Effector memory CD8-positive, alpha-beta T cell (primary cell): ENCODE measurements around the gene ADAM17.
"Not testable (repeated sequence)": the region's sequence is repeated elsewhere in the genome, so short reads cannot be mapped to it uniquely, and the experiment has no call there.

ENCODE experiments used
- ATAC-seq: fragments of 150-1000 bp; cut with Tn5 transposase; replicated peaks from 2 replicates; pipeline ENCODE4 v1.10.0; 2021; ENCODE audit warnings: mild to moderate bottlenecking, moderate library complexity
- DNase-seq, 3 experiments: peaks; one replicate each; pipeline ENCODE4 v3.0.0; 2021
- H3K27ac Mint-ChIP-seq, 2 donors: one replicate each; pipeline ENCODE4 v1.8.0; 2022; ENCODE audit warnings: mild to moderate bottlenecking in 2 of 2, mixed read lengths in 2 of 2, moderate library complexity in 2 of 2
- H3K27me3 Mint-ChIP-seq, 2 donors: one replicate each; pipeline ENCODE4 v1.8.0; 2022; ENCODE audit warnings: mixed read lengths in 2 of 2
- H3K36me3 Mint-ChIP-seq: one replicate; pipeline ENCODE4 v1.8.0; 2022; ENCODE audit warnings: mild to moderate bottlenecking, moderate library complexity, mixed read lengths; ENCODE audit not compliant: insufficient read depth
- H3K4me1 Mint-ChIP-seq, 2 donors: one replicate each; pipeline ENCODE4 v1.8.0; 2022; ENCODE audit warnings: low read depth in 2 of 2, mixed read lengths in 2 of 2
- H3K4me3 Mint-ChIP-seq, 2 donors: one replicate each; pipeline ENCODE4 v1.8.0; 2022; ENCODE audit warnings: mild to moderate bottlenecking in 2 of 2, mixed read lengths in 2 of 2, moderate library complexity in 2 of 2
- H3K9me3 Mint-ChIP-seq, 2 donors: one replicate each; pipeline ENCODE4 v1.8.0; 2022; ENCODE audit warnings: mixed read lengths in 2 of 2

ADAM17 gene

DNA sequence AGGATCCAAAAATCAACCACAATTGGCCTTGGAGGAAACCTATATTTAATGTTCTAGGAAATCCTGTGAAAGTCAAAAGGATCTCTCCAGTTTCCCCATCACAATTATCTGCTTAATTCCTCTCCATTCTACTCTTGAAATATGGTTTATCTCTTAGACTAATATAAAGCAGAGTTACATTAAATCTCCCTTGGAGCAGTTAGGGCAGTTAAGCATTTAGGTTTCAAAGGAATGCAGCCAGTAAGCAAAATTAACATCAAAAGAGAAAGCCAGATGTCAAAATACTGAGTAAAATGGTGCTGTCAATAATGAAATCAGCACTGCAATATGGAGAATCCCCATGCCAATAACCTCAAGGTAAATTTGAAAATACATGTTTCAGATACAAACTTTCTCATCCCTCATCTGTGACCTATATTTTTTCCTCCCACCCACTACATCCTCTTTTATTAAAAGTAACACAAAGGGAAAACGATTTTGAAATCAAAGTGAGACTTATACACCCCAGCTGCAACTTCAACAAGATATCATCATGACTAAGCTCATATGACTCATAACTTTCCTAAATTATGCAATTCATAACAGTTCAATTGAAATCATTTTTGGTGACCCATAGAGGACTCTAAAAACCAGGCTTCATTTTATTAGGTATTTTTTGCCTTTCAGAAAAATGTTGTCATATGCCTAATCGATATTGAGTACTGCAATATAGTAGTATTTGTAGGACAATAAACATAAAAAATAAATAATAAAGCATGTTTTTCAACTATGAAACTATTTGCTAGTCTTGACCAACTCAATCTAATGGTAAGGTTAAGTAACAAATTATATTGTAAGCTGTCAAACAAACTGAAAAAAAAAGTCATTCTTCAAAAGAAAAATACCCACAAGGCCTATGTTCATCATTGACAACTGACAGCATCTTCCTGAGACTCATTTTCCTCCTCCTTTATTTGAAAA, 3.1 kb downstream of the ADAM17 start:
- no peaks in the 10 kb centered on the region for H3K9me3 Mint-ChIP-seq
- DNase-seq (no peak), ATAC-seq (peak; percentile 25)
- peak overlapping the region; percentile 84 to 98 for H3K27ac Mint-ChIP-seq
- peak overlapping the region; percentile 55 to 96 for H3K4me3 Mint-ChIP-seq
- H3K36me3 Mint-ChIP-seq = peaks cover 17% of the 10 kb centered on the region
- H3K27me3 Mint-ChIP-seq = no peaks in the 10 kb centered on the region
- peaks cover 45 to 61% of the 10 kb centered on the region in 2 donors for H3K4me1 Mint-ChIP-seq

GRCh38 chr2:9550859-9551391, 4.7 kb downstream of the ADAM17 start:
- not testable (repeated sequence) for ATAC-seq, H3K27me3 Mint-ChIP-seq, DNase-seq, H3K9me3 Mint-ChIP-seq
- peak overlapping the region in 1 of 2 donors; percentile 37 for H3K4me3 Mint-ChIP-seq
- H3K36me3 Mint-ChIP-seq = peaks cover 16% of the 10 kb centered on the region
- peak overlapping the region in 1 of 2 donors; percentile 52 for H3K27ac Mint-ChIP-seq
- H3K4me1 Mint-ChIP-seq = peaks cover 49 to 67% of the 10 kb centered on the region in 2 donors

- peak overlapping the region; percentile 44 to 62 for H3K27ac Mint-ChIP-seq
- DNase-seq (no peak), ATAC-seq (no peak)
- peaks cover 46 to 64% of the 10 kb centered on the region in 2 donors for H3K4me1 Mint-ChIP-seq
- H3K4me3 Mint-ChIP-seq = no peak overlapping the region
- H3K27me3 Mint-ChIP-seq = no peaks in the 10 kb centered on the region
- H3K36me3 Mint-ChIP-seq = peaks cover 3% of the 10 kb centered on the region
- H3K9me3 Mint-ChIP-seq = no peaks in the 10 kb centered on the region
These were observed 6.2 kb downstream of the ADAM17 start for GRCh38 chr2:9549420-9549819.

DNA sequence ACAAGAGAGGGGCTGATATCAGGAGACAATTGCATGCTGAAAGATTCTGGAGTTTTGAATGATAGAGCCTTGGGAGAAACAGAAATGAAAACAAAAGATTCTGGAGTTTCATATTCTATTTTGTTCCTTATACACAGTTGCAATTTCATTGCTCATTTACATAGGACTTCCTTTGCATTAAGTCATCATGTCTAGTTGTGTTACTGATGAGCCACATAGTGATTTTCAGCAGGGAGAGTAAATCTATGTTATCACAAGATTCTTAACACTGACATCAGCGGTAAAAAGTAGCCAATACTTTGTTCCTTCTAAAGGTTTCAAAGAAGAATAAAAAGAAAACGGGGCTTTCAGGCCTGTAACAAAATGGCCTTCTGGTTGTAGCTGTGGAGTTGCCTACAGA, 7.1 kb downstream of the ADAM17 start:
- DNase-seq = no peak
- Mint-ChIP-seq H3K27me3 (no peaks in the 10 kb centered on the region), H3K36me3 (peaks cover 2% of the 10 kb centered on the region), H3K4me1 (peaks cover 46 to 68% of the 10 kb centered on the region in 2 donors), H3K27ac (peak overlapping the region; percentile 89 to 91), H3K9me3 (no peaks in the 10 kb centered on the region), H3K4me3 (peak overlapping the region; percentile 66 to 70)
- peak; percentile 57 for ATAC-seq

GRCh38 chr2:9547262-9547991, 8.2 kb downstream of the ADAM17 start:
- H3K9me3 Mint-ChIP-seq = no peaks in the 10 kb centered on the region
- H3K4me1 Mint-ChIP-seq = peaks cover 42 to 68% of the 10 kb centered on the region in 2 donors
- ATAC-seq = no peak
- peak overlapping the region; percentile 13 to 91 for H3K27ac Mint-ChIP-seq
- H3K4me3 Mint-ChIP-seq = peak overlapping the region; percentile 23 to 70
- DNase-seq = no peak
- peaks cover 3% of the 10 kb centered on the region for H3K36me3 Mint-ChIP-seq
- no peaks in the 10 kb centered on the region for H3K27me3 Mint-ChIP-seq

- peaks cover 34 to 53% of the 10 kb centered on the region in 2 donors for H3K4me1 Mint-ChIP-seq
- ATAC-seq (no peak), DNase-seq (no peak)
- H3K27ac Mint-ChIP-seq = peak overlapping the region in 1 of 2 donors; percentile 38
- no peaks in the 10 kb centered on the region for H3K27me3 Mint-ChIP-seq
- no peak overlapping the region for H3K4me3 Mint-ChIP-seq
- H3K9me3 Mint-ChIP-seq = no peaks in the 10 kb centered on the region
- peaks cover 3% of the 10 kb centered on the region for H3K36me3 Mint-ChIP-seq
These were observed 10.1 kb downstream of the ADAM17 start for GRCh38 chr2:9545502-9545901.

- Mint-ChIP-seq H3K4me3 (peak overlapping the region; percentile 8 to 26), H3K27ac (peak overlapping the region in 1 of 2 donors; percentile 1), H3K4me1 (peaks cover 28 to 43% of the 10 kb centered on the region in 2 donors), H3K36me3 (peaks cover 9% of the 10 kb centered on the region), H3K27me3 (no peaks in the 10 kb centered on the region), H3K9me3 (no peaks in the 10 kb centered on the region)
- ATAC-seq = peak; percentile 53
- DNase-seq = no peak
These were observed 12.1 kb downstream of the ADAM17 start for GRCh38 chr2:9543557-9543956.

- no peak for DNase-seq
- H3K27me3 Mint-ChIP-seq = no peaks in the 10 kb centered on the region
- H3K27ac Mint-ChIP-seq = no peak overlapping the region
- H3K4me1 Mint-ChIP-seq = peaks cover 16 to 28% of the 10 kb centered on the region in 2 donors
- H3K36me3 Mint-ChIP-seq = peaks cover 29% of the 10 kb centered on the region
- H3K9me3 Mint-ChIP-seq = no peaks in the 10 kb centered on the region
- no peak for ATAC-seq
- no peak overlapping the region for H3K4me3 Mint-ChIP-seq
These were observed 16.1 kb downstream of the ADAM17 start for GRCh38 chr2:9539531-9539930.

- Mint-ChIP-seq H3K27me3 (no peaks in the 10 kb centered on the region), H3K9me3 (no peaks in the 10 kb centered on the region), H3K4me1 (peaks cover 9 to 14% of the 10 kb centered on the region in 2 donors), H3K36me3 (peaks cover 40% of the 10 kb centered on the region), H3K4me3 (no peak overlapping the region), H3K27ac (no peak overlapping the region)
- DNase-seq (no peak), ATAC-seq (no peak)
These were observed 17.6 kb downstream of the ADAM17 start for GRCh38 chr2:9538000-9538507.

- peaks cover 9 to 11% of the 10 kb centered on the region in 2 donors for H3K4me1 Mint-ChIP-seq
These were observed 19.1 kb downstream of the ADAM17 start for GRCh38 chr2:9536504-9536903.

DNA sequence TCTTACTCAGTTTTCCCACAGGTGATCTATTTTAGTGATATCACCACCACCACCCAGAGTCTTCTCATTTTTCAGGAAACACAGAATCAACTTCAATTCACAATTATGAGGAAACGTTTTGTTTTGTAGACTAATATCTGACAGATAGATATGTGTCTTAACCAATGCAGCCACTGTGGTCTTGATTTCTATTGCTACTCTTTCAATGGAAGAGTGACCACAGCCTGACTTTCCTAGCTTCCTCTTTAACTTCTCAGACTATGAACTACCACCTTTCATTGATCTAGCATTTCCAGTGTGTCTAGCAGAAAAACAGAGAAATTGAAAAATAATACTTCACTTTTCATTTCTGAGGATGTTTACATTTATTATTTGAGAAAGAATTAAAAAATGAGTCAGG, 20.5 kb downstream of the ADAM17 start:
- peaks cover 54% of the 10 kb centered on the region for H3K36me3 Mint-ChIP-seq

More at GRCh38 chr2:9536504-9536903, 19.1 kb downstream of the ADAM17 start:
- DNase-seq = no peak
- H3K27me3 Mint-ChIP-seq = no peaks in the 10 kb centered on the region
- H3K9me3 Mint-ChIP-seq = no peaks in the 10 kb centered on the region
- peak overlapping the region in 1 of 2 donors; percentile 44 for H3K27ac Mint-ChIP-seq
- ATAC-seq = no peak
- no peak overlapping the region for H3K4me3 Mint-ChIP-seq
- peaks cover 49% of the 10 kb centered on the region for H3K36me3 Mint-ChIP-seq

GRCh38 chr2:9533663-9534062, 22.0 kb downstream of the ADAM17 start:
- no peaks in the 10 kb centered on the region for H3K9me3 Mint-ChIP-seq
- H3K27me3 Mint-ChIP-seq = no peaks in the 10 kb centered on the region
- H3K4me3 Mint-ChIP-seq = no peak overlapping the region
- H3K4me1 Mint-ChIP-seq = peaks cover 9 to 11% of the 10 kb centered on the region in 2 donors
- peaks cover 58% of the 10 kb centered on the region for H3K36me3 Mint-ChIP-seq
- ATAC-seq (no peak), DNase-seq (no peak)
- peak overlapping the region in 1 of 2 donors; percentile 35 for H3K27ac Mint-ChIP-seq

More for the DNA sequence above, 20.5 kb downstream of the ADAM17 start:
- Mint-ChIP-seq H3K27ac (peak overlapping the region in 1 of 2 donors; percentile 20), H3K4me3 (no peak overlapping the region), H3K9me3 (no peaks in the 10 kb centered on the region), H3K27me3 (no peaks in the 10 kb centered on the region), H3K4me1 (peaks cover 9 to 11% of the 10 kb centered on the region in 2 donors)
- ATAC-seq (no peak), DNase-seq (no peak)

GRCh38 chr2:9532421-9532820, 23.2 kb downstream of the ADAM17 start:
- H3K4me3 Mint-ChIP-seq = no peak overlapping the region

More at GRCh38 chr2:9532421-9532820, 23.2 kb downstream of the ADAM17 start:
- Mint-ChIP-seq H3K27me3 (no peaks in the 10 kb centered on the region), H3K9me3 (no peaks in the 10 kb centered on the region), H3K36me3 (peaks cover 60% of the 10 kb centered on the region), H3K4me1 (peaks cover 9 to 11% of the 10 kb centered on the region in 2 donors), H3K27ac (peak overlapping the region in 1 of 2 donors; percentile 29)
- ATAC-seq (no peak), DNase-seq (no peak)
